Measurements from ENCODE around the gene GALNT13. TPM values are rescaled to one million over a fixed set of nuclear protein-coding genes. Genes with fewer than 3 reads are reported as not detected.

Gene GALNT13
- total RNA-seq, 2 donors from 2014 or later, result not detected

DNA sequence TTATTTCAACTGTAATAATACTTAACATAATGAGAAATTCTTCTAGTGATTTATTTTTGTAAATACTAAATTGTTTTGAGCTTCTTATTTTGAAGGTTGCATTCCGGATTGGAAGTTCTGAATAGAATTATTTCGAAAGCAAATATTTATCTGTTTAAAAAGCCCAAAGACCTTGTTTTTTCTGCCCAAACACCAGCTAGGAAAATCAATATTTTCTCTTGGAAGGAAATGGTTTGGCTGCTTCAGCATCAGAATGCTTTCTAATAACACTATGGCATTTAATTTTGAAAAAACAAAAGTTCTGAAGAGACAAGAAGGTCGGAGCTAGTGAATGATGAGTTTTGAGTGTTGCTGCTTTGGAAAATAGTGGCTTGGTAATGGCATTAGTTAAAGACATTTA is 522.9 kb downstream of the GALNT13 start:
- Mint-ChIP-seq H3K4me1 (ENCODE audit: low read depth) (no peaks in the 10 kb centered on the region), H3K4me3 (no peak overlapping the region), H3K27ac (no peak overlapping the region), H3K9me3 (peaks cover 2 to 7% of the 10 kb centered on the region in 2 donors), H3K36me3 (ENCODE audit: insufficient read depth in 2 of 2) (peaks cover 0 to 2% of the 10 kb centered on the region in 2 donors), H3K27me3 (ENCODE audit: low read depth) (no peaks in the 10 kb centered on the region)
- ATAC-seq (replicated peaks in 1 of 2), result no peak
- DNase-seq, result no peak

DNA sequence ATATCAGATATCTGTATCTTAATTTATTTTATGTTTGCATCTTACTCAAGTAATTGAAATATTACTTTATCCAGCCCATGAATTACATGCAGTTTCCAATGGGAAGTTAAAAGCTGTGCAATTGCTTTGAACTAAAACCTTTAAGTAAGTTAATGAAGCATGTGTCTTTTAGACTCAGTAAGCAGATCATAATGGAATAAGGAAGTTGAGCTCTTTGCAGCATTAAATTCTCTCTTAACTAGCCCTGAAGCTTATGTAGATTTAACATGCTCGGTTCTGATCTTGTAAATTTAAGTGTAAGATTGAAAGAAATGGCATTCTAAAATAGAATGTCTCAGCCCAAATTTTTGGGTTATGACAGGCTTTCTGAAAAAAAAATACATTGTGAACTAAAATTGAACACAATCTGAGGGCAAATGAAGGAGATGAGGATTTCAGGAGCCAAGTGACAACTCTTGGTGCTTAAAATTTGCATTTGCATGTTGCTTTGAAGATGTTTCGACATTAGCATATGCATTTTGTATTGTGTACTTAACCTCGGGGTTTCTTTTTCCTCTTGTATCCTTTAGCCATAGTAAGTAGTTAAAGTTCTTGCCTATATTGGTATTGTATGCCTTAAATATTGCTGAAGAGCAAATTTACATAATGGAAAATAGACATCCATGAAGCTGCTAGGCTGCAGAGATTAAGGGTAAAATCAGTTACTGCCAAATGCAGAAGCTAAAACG is 529.0 kb downstream of the GALNT13 start:
- Mint-ChIP-seq H3K27me3 (ENCODE audit: low read depth) (no peaks in the 10 kb centered on the region), H3K9me3 (no peaks in the 10 kb centered on the region), H3K4me1 (ENCODE audit: low read depth) (no peaks in the 10 kb centered on the region), H3K4me3 (no peak overlapping the region), H3K36me3 (ENCODE audit: insufficient read depth in 2 of 2) (no peaks in the 10 kb centered on the region), H3K27ac (no peak overlapping the region)
- ATAC-seq (replicated peaks in 1 of 2), result no peak
- DNase-seq, result no peak

DNA sequence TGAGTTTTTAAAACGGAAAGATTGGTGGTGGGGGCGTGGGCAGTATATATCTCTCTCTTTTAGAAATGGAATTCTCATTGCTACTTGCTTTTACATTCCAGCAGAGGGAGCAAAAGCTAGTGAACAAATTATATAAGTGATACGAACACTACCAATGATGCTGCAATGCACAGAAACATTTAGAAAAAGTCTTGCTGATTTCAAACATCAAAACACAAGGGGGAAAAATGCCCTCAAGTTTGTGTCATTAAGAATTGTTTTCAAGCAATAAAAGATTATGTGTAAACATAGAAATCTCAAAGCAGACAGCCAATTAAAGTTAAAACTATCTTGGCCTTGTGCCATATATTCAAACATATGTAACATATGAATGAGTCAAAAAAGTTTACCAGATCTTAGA is 530.5 kb downstream of the GALNT13 start:
- H3K9me3 Mint-ChIP-seq, result peaks cover 2 to 5% of the 10 kb centered on the region in 2 donors
- DNase-seq (no peak), ATAC-seq (replicated peaks in 1 of 2) (no peak)
- H3K27ac Mint-ChIP-seq, result no peak overlapping the region
- H3K4me1 Mint-ChIP-seq (ENCODE audit: low read depth), result no peaks in the 10 kb centered on the region
- no peaks in the 10 kb centered on the region for H3K27me3 Mint-ChIP-seq (ENCODE audit: low read depth)
- H3K4me3 Mint-ChIP-seq, result no peak overlapping the region
- H3K36me3 Mint-ChIP-seq (ENCODE audit: insufficient read depth in 2 of 2), result no peaks in the 10 kb centered on the region

DNA sequence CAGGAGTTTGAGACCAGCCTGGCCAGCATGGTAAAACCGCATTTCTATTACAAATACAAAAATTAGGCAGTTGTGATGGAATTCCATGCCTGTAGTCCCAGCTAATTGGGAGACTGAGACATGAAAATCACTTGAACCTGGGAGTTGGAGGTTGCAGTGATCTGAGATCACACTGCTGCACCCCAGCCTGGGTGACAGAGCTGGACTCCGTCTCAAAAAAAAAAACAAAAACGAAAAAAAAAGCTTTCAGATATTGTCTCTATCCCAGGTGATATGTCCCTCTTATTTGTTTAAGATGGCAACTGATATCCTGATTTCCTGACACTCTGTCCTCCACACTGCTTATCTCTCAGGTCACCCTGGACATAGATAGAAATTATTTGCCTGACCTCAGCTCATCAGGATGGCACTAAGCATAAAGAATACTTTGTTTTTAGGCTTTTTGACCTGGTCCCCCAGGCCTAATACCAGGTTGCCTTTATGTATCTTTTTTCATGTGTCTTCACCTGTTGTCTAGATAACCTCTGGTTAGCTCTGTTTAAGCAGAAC is 531.6 kb downstream of the GALNT13 start:
- H3K4me1 Mint-ChIP-seq (ENCODE audit: low read depth), result no peaks in the 10 kb centered on the region
- no peak for ATAC-seq (replicated peaks in 1 of 2)

DNA sequence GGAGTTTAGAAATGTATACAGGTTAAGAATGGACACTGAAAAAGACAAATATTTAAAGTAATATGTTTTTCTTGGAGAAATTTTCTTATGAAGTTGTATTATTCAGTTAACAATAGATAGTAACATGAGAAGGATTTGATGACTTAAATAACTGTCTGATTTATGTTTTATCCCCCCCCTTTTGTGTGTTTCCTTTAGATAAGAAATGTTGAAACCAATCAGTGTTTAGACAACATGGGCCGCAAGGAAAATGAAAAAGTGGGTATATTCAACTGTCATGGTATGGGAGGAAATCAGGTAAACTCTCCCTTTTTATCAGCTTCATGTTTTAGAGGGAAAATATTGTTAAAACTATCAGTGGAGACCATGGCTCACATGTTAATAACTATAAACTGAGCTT is 537.1 kb downstream of the GALNT13 start:
- Mint-ChIP-seq H3K4me3 (no peak overlapping the region), H3K9me3 (peaks cover 2 to 7% of the 10 kb centered on the region in 2 donors), H3K27ac (no peak overlapping the region), H3K4me1 (ENCODE audit: low read depth) (no peaks in the 10 kb centered on the region), H3K36me3 (ENCODE audit: insufficient read depth in 2 of 2) (no peaks in the 10 kb centered on the region), H3K27me3 (ENCODE audit: low read depth) (no peaks in the 10 kb centered on the region)
- DNase-seq (no peak), ATAC-seq (replicated peaks in 1 of 2) (no peak)

More for the DNA sequence above, 531.6 kb downstream of the GALNT13 start:
- no peak for DNase-seq
- no peak overlapping the region for H3K27ac Mint-ChIP-seq
- H3K27me3 Mint-ChIP-seq (ENCODE audit: low read depth), result no peaks in the 10 kb centered on the region
- peaks cover 2 to 5% of the 10 kb centered on the region in 2 donors for H3K9me3 Mint-ChIP-seq
- H3K36me3 Mint-ChIP-seq (ENCODE audit: insufficient read depth in 2 of 2), result no peaks in the 10 kb centered on the region
- H3K4me3 Mint-ChIP-seq, result no peak overlapping the region

DNA sequence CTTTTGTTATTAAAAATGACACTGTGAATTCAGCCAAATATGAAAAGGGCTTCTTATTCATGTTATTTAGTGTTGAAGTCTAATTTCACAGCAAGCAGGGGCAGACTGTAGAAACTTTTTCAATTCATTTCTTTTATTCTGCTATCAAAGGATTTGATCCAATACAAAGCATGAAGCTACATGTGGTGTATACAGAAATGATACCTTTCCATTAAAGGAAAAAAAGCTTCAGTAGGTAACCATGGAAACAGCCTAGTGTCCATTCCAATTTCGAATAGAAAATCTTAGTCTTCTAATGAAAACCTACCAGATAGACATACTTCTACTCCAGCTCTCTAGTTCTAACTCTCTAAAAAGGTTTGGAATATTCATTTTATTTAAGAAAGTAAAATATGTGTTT is 550.5 kb downstream of the GALNT13 start:
- H3K36me3 Mint-ChIP-seq (ENCODE audit: insufficient read depth in 2 of 2), result peaks cover 0 to 2% of the 10 kb centered on the region in 2 donors
- ATAC-seq (replicated peaks in 1 of 2) (no peak), DNase-seq (no peak)
- H3K9me3 Mint-ChIP-seq, result peaks cover 2 to 3% of the 10 kb centered on the region in 2 donors
- H3K4me1 Mint-ChIP-seq (ENCODE audit: low read depth), result no peaks in the 10 kb centered on the region
- H3K27me3 Mint-ChIP-seq (ENCODE audit: low read depth), result no peaks in the 10 kb centered on the region
- no peak overlapping the region for H3K4me3 Mint-ChIP-seq
- H3K27ac Mint-ChIP-seq, result no peak overlapping the region

DNA sequence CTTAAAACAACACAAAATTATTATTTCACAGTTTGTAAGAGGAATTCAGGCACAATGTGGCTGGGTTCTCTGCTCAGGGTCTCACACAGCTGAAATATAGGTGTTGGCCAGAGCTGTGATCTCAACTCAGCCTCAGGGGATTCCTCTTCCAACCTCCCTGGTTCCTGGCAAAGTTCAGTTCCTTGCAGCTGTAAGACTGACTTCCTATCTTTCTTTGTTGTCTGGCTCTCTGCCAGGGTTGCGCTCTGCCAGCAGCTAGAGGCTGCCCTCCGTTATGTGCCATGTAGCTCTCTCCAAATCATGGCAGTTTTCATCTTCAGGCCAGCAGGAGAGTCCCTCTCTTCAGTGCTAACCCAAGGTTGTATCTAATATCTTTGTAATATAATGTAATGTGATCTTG is 554.3 kb downstream of the GALNT13 start:
- no peaks in the 10 kb centered on the region for H3K27me3 Mint-ChIP-seq (ENCODE audit: low read depth)
- no peak for DNase-seq
- no peak overlapping the region for H3K4me3 Mint-ChIP-seq
- H3K4me1 Mint-ChIP-seq (ENCODE audit: low read depth), result no peaks in the 10 kb centered on the region
- H3K9me3 Mint-ChIP-seq, result peaks cover 2 to 8% of the 10 kb centered on the region in 2 donors
- peaks cover 0 to 2% of the 10 kb centered on the region in 2 donors for H3K36me3 Mint-ChIP-seq (ENCODE audit: insufficient read depth in 2 of 2)
- no peak overlapping the region for H3K27ac Mint-ChIP-seq
- ATAC-seq (replicated peaks in 1 of 2), result no peak

DNA sequence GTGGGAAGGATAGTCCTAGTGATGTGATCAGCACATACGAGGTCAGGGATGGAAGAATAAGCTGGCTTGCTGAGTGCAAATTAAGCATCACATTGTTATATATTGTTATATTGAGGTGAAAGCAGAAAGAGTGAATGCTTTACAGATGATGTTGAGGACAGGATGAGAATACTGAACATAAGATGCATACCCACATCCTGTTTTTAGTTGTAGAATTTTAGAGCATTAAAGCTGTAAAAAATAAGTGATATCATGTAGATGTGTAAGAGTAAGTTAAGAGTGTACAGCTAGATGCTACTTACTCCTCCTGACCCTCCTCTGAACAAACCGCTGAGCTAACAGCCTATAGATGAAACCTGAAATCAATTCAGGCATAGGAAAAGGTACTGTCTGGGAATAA is 555.7 kb downstream of the GALNT13 start:
- Mint-ChIP-seq H3K27ac (no peak overlapping the region), H3K27me3 (ENCODE audit: low read depth) (no peaks in the 10 kb centered on the region), H3K4me1 (ENCODE audit: low read depth) (no peaks in the 10 kb centered on the region), H3K4me3 (no peak overlapping the region), H3K9me3 (peaks cover 3 to 7% of the 10 kb centered on the region in 2 donors), H3K36me3 (ENCODE audit: insufficient read depth in 2 of 2) (no peaks in the 10 kb centered on the region)
- DNase-seq (no peak), ATAC-seq (replicated peaks in 1 of 2) (no peak)

DNA sequence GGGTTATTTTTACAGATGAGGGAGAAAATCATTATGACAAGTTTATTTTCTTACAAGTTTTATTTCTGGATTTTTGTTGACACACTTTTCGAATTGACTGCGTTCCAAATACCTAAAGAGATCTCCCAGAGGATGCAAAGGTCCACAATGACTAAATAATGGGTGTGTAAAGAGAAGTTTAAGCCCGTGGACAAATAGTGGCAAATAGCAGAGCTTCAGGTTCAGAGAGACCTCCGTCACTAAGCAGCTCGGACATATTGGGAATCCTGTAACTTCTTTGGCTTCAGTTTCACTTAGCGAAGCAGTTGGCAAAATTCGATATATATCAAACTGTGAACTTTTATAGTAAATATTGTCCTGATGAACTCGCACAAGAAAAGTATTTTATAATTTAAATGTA is 556.3 kb downstream of the GALNT13 start:
- ATAC-seq (replicated peaks in 1 of 2) (no peak), DNase-seq (no peak)
- Mint-ChIP-seq H3K27ac (no peak overlapping the region), H3K36me3 (ENCODE audit: insufficient read depth in 2 of 2) (no peaks in the 10 kb centered on the region), H3K27me3 (ENCODE audit: low read depth) (no peaks in the 10 kb centered on the region), H3K4me3 (no peak overlapping the region), H3K9me3 (peaks cover 3 to 7% of the 10 kb centered on the region in 2 donors), H3K4me1 (ENCODE audit: low read depth) (no peaks in the 10 kb centered on the region)

DNA sequence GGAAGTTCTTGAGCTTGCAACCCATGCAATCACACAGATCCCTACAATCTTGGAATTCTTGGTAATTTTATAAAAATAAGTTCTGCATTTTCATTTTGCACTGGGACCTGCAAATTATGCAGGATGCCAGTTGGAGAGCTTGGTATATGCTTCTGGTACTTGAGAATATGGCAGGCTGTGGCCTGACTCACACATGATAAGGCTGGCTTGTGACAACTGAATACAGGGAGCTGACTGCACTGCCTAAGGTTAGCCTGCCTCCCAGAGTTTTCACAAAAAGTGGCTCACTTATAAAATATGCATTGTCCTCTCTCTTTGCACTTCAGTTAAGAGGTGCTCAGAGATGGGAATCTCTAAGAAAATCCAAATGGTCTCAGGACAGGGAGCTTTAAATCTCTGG is 561.3 kb downstream of the GALNT13 start:
- Mint-ChIP-seq H3K4me1 (ENCODE audit: low read depth) (no peaks in the 10 kb centered on the region), H3K4me3 (no peak overlapping the region), H3K27me3 (ENCODE audit: low read depth) (no peaks in the 10 kb centered on the region), H3K36me3 (ENCODE audit: insufficient read depth in 2 of 2) (no peaks in the 10 kb centered on the region), H3K27ac (no peak overlapping the region), H3K9me3 (peaks cover 2 to 7% of the 10 kb centered on the region in 2 donors)
- ATAC-seq (replicated peaks in 1 of 2), result no peak
- DNase-seq, result no peak

DNA sequence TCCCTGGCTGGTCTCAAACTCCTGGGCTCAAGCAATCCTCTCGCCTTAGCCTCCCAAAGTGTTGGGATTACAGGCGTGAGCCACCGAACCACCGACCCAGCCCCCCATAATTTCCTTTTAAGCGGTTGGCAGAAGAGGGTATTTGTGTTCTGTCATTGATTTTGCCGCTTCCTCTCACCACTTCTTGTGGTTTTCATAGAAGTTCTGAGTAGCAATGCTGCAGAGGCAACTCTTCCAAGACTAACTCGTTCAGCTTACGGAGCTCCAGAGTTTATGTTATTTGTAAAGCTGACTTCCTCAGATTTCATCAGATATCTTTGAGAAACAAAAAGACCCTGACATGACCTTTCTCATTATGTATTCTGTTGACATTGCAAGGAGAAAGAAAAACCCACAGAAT is 565.4 kb downstream of the GALNT13 start:
- DNase-seq (no peak), ATAC-seq (replicated peaks in 1 of 2) (no peak)
- no peaks in the 10 kb centered on the region for H3K36me3 Mint-ChIP-seq (ENCODE audit: insufficient read depth in 2 of 2)
- no peak overlapping the region for H3K27ac Mint-ChIP-seq
- no peaks in the 10 kb centered on the region for H3K4me1 Mint-ChIP-seq (ENCODE audit: low read depth)
- H3K9me3 Mint-ChIP-seq, result no peaks in the 10 kb centered on the region
- H3K4me3 Mint-ChIP-seq, result peak overlapping the region; percentile 6 to 65
- H3K27me3 Mint-ChIP-seq (ENCODE audit: low read depth), result no peaks in the 10 kb centered on the region

DNA sequence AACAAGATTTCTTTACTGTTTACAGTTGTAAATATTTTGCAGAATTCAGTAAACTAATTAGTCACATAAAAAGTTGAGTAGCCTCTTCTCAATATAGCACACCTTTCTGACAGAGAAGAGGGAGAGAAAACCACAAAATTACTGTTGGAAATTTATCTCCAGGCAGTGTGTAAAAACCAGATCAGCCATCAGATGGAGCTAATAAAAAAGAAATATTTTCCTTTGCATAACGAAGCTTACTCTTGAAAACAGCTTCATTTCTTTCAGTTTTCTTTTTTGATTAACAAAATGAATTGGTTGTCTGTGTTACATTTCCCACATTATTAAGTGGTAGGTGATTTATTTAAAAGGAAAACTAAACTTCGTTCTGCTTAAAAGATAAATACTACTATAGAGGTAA is 567.4 kb downstream of the GALNT13 start:
- Mint-ChIP-seq H3K36me3 (ENCODE audit: insufficient read depth in 2 of 2) (no peaks in the 10 kb centered on the region), H3K27me3 (ENCODE audit: low read depth) (no peaks in the 10 kb centered on the region), H3K9me3 (no peaks in the 10 kb centered on the region), H3K4me3 (no peak overlapping the region), H3K27ac (no peak overlapping the region), H3K4me1 (ENCODE audit: low read depth) (no peaks in the 10 kb centered on the region)
- ATAC-seq (replicated peaks in 1 of 2) (no peak), DNase-seq (no peak)

DNA sequence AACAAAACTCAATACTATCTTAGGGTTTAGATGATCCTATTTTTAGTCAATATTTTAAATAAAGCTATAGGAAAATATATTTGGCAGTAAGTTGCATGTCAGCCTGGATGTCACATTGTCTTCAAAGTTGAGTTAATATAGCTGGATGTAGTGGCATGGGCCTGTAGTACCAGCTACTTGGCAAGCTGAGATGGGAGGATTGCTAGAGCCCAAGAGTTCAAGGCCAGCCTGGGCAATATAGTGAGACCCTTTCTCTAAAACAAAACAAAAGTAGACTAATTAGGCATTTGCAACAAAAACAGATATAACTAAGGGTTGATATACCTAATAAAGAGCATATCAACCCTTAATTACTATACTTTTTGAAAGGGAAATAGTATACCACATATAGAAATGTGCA is 572.2 kb downstream of the GALNT13 start:
- DNase-seq (no peak), ATAC-seq (replicated peaks in 1 of 2) (no peak)
- Mint-ChIP-seq H3K4me1 (ENCODE audit: low read depth) (no peaks in the 10 kb centered on the region), H3K4me3 (no peak overlapping the region), H3K9me3 (peaks cover 0 to 3% of the 10 kb centered on the region in 2 donors), H3K27me3 (ENCODE audit: low read depth) (no peaks in the 10 kb centered on the region), H3K36me3 (ENCODE audit: insufficient read depth in 2 of 2) (no peaks in the 10 kb centered on the region), H3K27ac (no peak overlapping the region)

DNA sequence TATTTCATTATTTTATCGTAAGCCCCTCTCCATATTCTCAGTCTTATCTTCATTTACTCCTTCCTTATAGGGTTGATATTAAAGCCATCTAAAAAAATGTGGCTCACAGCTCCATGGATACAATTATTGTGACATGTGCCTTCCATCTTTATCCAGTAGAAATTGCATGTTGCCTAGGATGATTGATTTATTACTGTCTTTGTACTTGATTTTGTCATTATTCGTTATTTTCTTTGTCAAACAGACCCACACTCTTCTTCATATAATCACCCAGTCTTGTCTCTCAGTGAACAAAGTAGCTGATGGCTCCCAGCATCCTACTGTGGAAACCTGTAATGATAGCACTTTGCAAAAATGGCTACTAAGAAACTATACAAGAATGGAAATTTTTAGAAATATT is 574.6 kb downstream of the GALNT13 start:
- Mint-ChIP-seq H3K9me3 (peaks cover 0 to 3% of the 10 kb centered on the region in 2 donors), H3K27me3 (ENCODE audit: low read depth) (no peaks in the 10 kb centered on the region), H3K36me3 (ENCODE audit: insufficient read depth in 2 of 2) (no peaks in the 10 kb centered on the region), H3K4me1 (ENCODE audit: low read depth) (no peaks in the 10 kb centered on the region), H3K27ac (no peak overlapping the region), H3K4me3 (no peak overlapping the region)
- ATAC-seq (replicated peaks in 1 of 2), result no peak
- no peak for DNase-seq

Data from activated T-cell treated with anti-CD3 and anti-CD28 coated beads, Interleukin-2, amount 50 U/mL, for 72 hours (primary cell).